ENCODE measurements around the gene EPHA5. TPM values are rescaled to one million over a fixed set of nuclear protein-coding genes. Genes with fewer than 3 reads are reported as not detected.

Gene EPHA5
- total RNA-seq, 1 experiment from 2014 or later = 0.28 TPM

GRCh38 chr4:65653740-65654361 is 16.4 kb downstream of the EPHA5 start:
- TF ChIP-seq CTCF (IDR thresholded peaks at IDR 0.05; ENCODE audit: unreplicated experiment) = no peak
- DNase-seq (ENCODE audit: unreplicated experiment) = no peak
- Mint-ChIP-seq H3K4me1 (ENCODE audit: insufficient read depth, unreplicated experiment) (no peaks in the 10 kb centered on the region), H3K9me3 (ENCODE audit: unreplicated experiment) (no peaks in the 10 kb centered on the region), H3K27ac (ENCODE audit: low read depth, unreplicated experiment) (no peak overlapping the region), H3K36me3 (ENCODE audit: insufficient read depth, unreplicated experiment) (no peaks in the 10 kb centered on the region), H3K4me3 (ENCODE audit: unreplicated experiment) (no peak overlapping the region), H3K27me3 (ENCODE audit: insufficient read depth, unreplicated experiment) (no peaks in the 10 kb centered on the region)
- intact Hi-C loops (cut with micrococcal nuclease) = no loop called here
- ChIA-PET CTCF (no interaction called here), POLR2A (no interaction called here)
- BruUV-seq (replicated peaks) = no TSS peak

GRCh38 chr4:65651751-65652150 is 18.5 kb downstream of the EPHA5 start:
- no TSS peak for BruUV-seq (replicated peaks)
- DNase-seq (ENCODE audit: unreplicated experiment) = no peak
- Mint-ChIP-seq H3K9me3 (ENCODE audit: unreplicated experiment) (no peaks in the 10 kb centered on the region), H3K27me3 (ENCODE audit: insufficient read depth, unreplicated experiment) (no peaks in the 10 kb centered on the region), H3K27ac (ENCODE audit: low read depth, unreplicated experiment) (no peak overlapping the region), H3K4me3 (ENCODE audit: unreplicated experiment) (no peak overlapping the region), H3K36me3 (ENCODE audit: insufficient read depth, unreplicated experiment) (no peaks in the 10 kb centered on the region), H3K4me1 (ENCODE audit: insufficient read depth, unreplicated experiment) (no peaks in the 10 kb centered on the region)
- no peak for TF ChIP-seq CTCF (IDR thresholded peaks at IDR 0.05; ENCODE audit: unreplicated experiment)
- intact Hi-C loops (cut with micrococcal nuclease) = no loop called here
- POLR2A ChIA-PET = interaction anchor here (0.7 to 0.8 kb wide), 2 partner anchors 19 to 413 kb away, joined by 3 read pairs; no protein-coding TSS in a partner anchor
- CTCF ChIA-PET = no interaction called here

- ChIA-PET POLR2A (interaction anchor here (0.7 to 0.8 kb wide), 2 partner anchors 18 to 414 kb away, joined by 3 read pairs; no protein-coding TSS in a partner anchor), CTCF (interaction anchor here (0.6 kb wide), 1 partner anchor 643 kb away, joined by 3 read pairs; no protein-coding TSS in a partner anchor)
- no peak for DNase-seq (ENCODE audit: unreplicated experiment)
- BruUV-seq (replicated peaks) = no TSS peak
- H3K4me3 Mint-ChIP-seq (ENCODE audit: unreplicated experiment) = no peak overlapping the region
- no peaks in the 10 kb centered on the region for H3K9me3 Mint-ChIP-seq (ENCODE audit: unreplicated experiment)
- intact Hi-C loops (cut with micrococcal nuclease) = no loop called here
- peaks cover 3% of the 10 kb centered on the region for H3K4me1 Mint-ChIP-seq (ENCODE audit: insufficient read depth, unreplicated experiment)
- TF ChIP-seq CTCF (IDR thresholded peaks at IDR 0.05; ENCODE audit: unreplicated experiment) = no peak
- no peak overlapping the region for H3K27ac Mint-ChIP-seq (ENCODE audit: low read depth, unreplicated experiment)
- no peaks in the 10 kb centered on the region for H3K27me3 Mint-ChIP-seq (ENCODE audit: insufficient read depth, unreplicated experiment)
- no peaks in the 10 kb centered on the region for H3K36me3 Mint-ChIP-seq (ENCODE audit: insufficient read depth, unreplicated experiment)
Measured at GRCh38 chr4:65651031-65651430, 19.3 kb downstream of the EPHA5 start.

GRCh38 chr4:65646136-65646535 is 24.2 kb downstream of the EPHA5 start:
- Mint-ChIP-seq H3K4me1 (ENCODE audit: insufficient read depth, unreplicated experiment) (peaks cover 12% of the 10 kb centered on the region), H3K36me3 (ENCODE audit: insufficient read depth, unreplicated experiment) (no peaks in the 10 kb centered on the region), H3K27ac (ENCODE audit: low read depth, unreplicated experiment) (no peak overlapping the region), H3K27me3 (ENCODE audit: insufficient read depth, unreplicated experiment) (no peaks in the 10 kb centered on the region), H3K9me3 (ENCODE audit: unreplicated experiment) (no peaks in the 10 kb centered on the region), H3K4me3 (ENCODE audit: unreplicated experiment) (no peak overlapping the region)
- TF ChIP-seq CTCF (IDR thresholded peaks at IDR 0.05; ENCODE audit: unreplicated experiment) = no peak
- intact Hi-C loops (cut with micrococcal nuclease) = no loop called here
- ChIA-PET POLR2A (no interaction called here), CTCF (interaction anchor here (0.6 kb wide), 1 partner anchor 638 kb away, joined by 3 read pairs; no protein-coding TSS in a partner anchor)
- BruUV-seq (replicated peaks) = no TSS peak
- no peak for DNase-seq (ENCODE audit: unreplicated experiment)
